Endothelial cell of umbilical vein (primary cell): ENCODE measurements around the gene PER1. TPM values are rescaled to one million over a fixed set of nuclear protein-coding genes. Genes with fewer than 3 reads are reported as not detected.

Experiments used
- BruUV-seq: library from RNA; stranded (reverse); fragments of 400-500 nt; replicated peaks from 2 replicates; lab custom pipeline; 2021; lab: Mats Ljungman, UMichigan
- CTCF ChIA-PET: fragments of 300-600, 350-600 bp; sonication (Branson Sonifier 250); formaldehyde crosslinking; loops from one replicate; lab custom pipeline; 2021; ENCODE audit warnings: antibody characterized with exemption, inconsistent platforms; lab: Charles Lee
- POLR2A ChIA-PET: fragments of 300-600, 350-600 bp; sonication (Branson Sonifier 250); formaldehyde crosslinking; loops from one replicate; lab custom pipeline; 2021; ENCODE audit warnings: antibody characterized with exemption, inconsistent platforms; lab: Charles Lee
- DNase-seq: peaks from one replicate; pipeline ENCODE4 v3.0.0-alpha.2; 2011; ENCODE audit warnings: low read depth, low spot score
- FAIRE-seq: peaks from 2 replicates; lab custom pipeline; 2011; peaks lifted over from hg19 to GRCh38; lab: Jason Lieb, UNC
- H2AFZ ChIP-seq: 2 replicates; pipeline ENCODE4 v1.6.0; 2012; ENCODE audit warnings: low read depth, low read length, control low read depth, inconsistent platforms
- H3K27ac ChIP-seq: 2 replicates; pipeline ENCODE4 v1.5.1; 2011; ENCODE audit warnings: low read depth, mild to moderate bottlenecking, control low read depth, low read length, moderate library complexity; ENCODE audit not compliant: insufficient read depth
- H3K27me3 ChIP-seq, 2 experiments: 2 replicates each; pipeline versions ENCODE4 v1.6.0 to v1.6.1; 2011; ENCODE audit warnings: low read length in 2 of 2, mixed read lengths in 1 of 2; ENCODE audit not compliant: control insufficient read depth in 2 of 2, insufficient read depth in 2 of 2
- H3K36me3 ChIP-seq, 2 experiments: 2 replicates in 1 of 2; 3 replicates in 1 of 2; pipeline ENCODE4 v1.5.1; 2011; ENCODE audit warnings: low read length in 2 of 2, mild to moderate bottlenecking in 1 of 2, moderate library complexity in 1 of 2; ENCODE audit not compliant: control insufficient read depth in 2 of 2, insufficient read depth in 2 of 2; ENCODE audit errors: extremely low read depth in 1 of 2
- H3K4me1 ChIP-seq: 3 replicates; pipeline ENCODE4 v1.5.1; 2011; ENCODE audit warnings: mild to moderate bottlenecking, low read length; ENCODE audit not compliant: control insufficient read depth, insufficient read depth; ENCODE audit errors: extremely low read depth
- H3K4me2 ChIP-seq: 2 replicates; pipeline ENCODE4 v1.6.1; 2011; ENCODE audit warnings: low read length, control low read depth, mixed read lengths; ENCODE audit not compliant: insufficient read depth
- H3K4me3 ChIP-seq, 3 experiments: fragments of 200-600 bp in 1 of 3; sonication (generic), shearing (Covaris generic) in 1 of 3; replicated peaks in 1 of 3; 2 replicates each; pipeline ENCODE4 v1.5.1; 2011 to 2016; ENCODE audit warnings: control low read depth in 3 of 3, low read length in 3 of 3, mild to moderate bottlenecking in 2 of 3, inconsistent platforms in 1 of 3, low read depth in 1 of 3, moderate library complexity in 1 of 3; ENCODE audit not compliant: insufficient read depth in 1 of 3
- H3K79me2 ChIP-seq: 2 replicates; pipeline ENCODE4 v1.6.0; 2012; ENCODE audit warnings: low read length, inconsistent platforms; ENCODE audit not compliant: control insufficient read depth, insufficient read depth
- H3K9ac ChIP-seq: replicated peaks from 2 replicates; pipeline ENCODE3; 2011; ENCODE audit warnings: low read length, control low read depth; ENCODE audit not compliant: insufficient read depth; ENCODE audit errors: extremely low read depth
- H3K9me1 ChIP-seq: replicated peaks from 3 replicates; pipeline ENCODE4 v1.6.0; 2011; ENCODE audit warnings: mild to moderate bottlenecking, low read length; ENCODE audit not compliant: control insufficient read depth, insufficient read depth; ENCODE audit errors: extremely low read depth
- H3K9me3 ChIP-seq: replicated peaks from 2 replicates; pipeline ENCODE4 v1.5.1; 2012; ENCODE audit warnings: low read length, inconsistent platforms; ENCODE audit not compliant: control insufficient read depth, insufficient read depth
- H4K20me1 ChIP-seq: replicated peaks from 2 replicates; pipeline ENCODE3; 2011; ENCODE audit warnings: mild to moderate bottlenecking, low read length; ENCODE audit not compliant: control insufficient read depth, insufficient read depth; ENCODE audit errors: extremely low read depth
- CTCF ChIP-seq, 2 donors: IDR thresholded peaks; 1 replicate in 1 of 2; 2 replicates in 1 of 2; pipeline ENCODE4 v1.5.1; 2011; ENCODE audit warnings: low read length in 2 of 2, mild to moderate bottlenecking in 2 of 2, moderate library complexity in 2 of 2, control low read depth in 1 of 2, inconsistent platforms in 1 of 2, low read depth in 1 of 2; ENCODE audit not compliant: insufficient read depth in 1 of 2; ENCODE audit errors: extremely low read depth in 1 of 2
- EZH2 ChIP-seq: IDR thresholded peaks from 2 replicates; pipeline ENCODE4 v1.6.1; 2012; ENCODE audit warnings: borderline replicate concordance, low read depth, mild to moderate bottlenecking, moderate library complexity, low read length, inconsistent platforms; ENCODE audit not compliant: severe bottlenecking
- FOS ChIP-seq: IDR thresholded peaks from 2 replicates; pipeline ENCODE4 v1.6.1; 2011; ENCODE audit warnings: mild to moderate bottlenecking, low read length, moderate library complexity, borderline replicate concordance; ENCODE audit not compliant: insufficient read depth
- GATA2 ChIP-seq: IDR thresholded peaks from 2 replicates; pipeline ENCODE4 v1.7.0; 2011; ENCODE audit warnings: low read depth, mild to moderate bottlenecking, moderate library complexity, mixed read lengths, low read length; ENCODE audit not compliant: insufficient read length, insufficient read depth
- JUN ChIP-seq: IDR thresholded peaks from 2 replicates; pipeline ENCODE4 v1.6.1; 2011; ENCODE audit warnings: borderline replicate concordance, low read depth; ENCODE audit not compliant: insufficient read length, insufficient read depth
- MAX ChIP-seq: IDR thresholded peaks from 2 replicates; pipeline ENCODE4 v1.6.1; 2011; ENCODE audit not compliant: insufficient read depth, insufficient read length
- MYC ChIP-seq: IDR thresholded peaks from one replicate; pipeline ENCODE4 v1.6.1; 2011; ENCODE audit warnings: mild to moderate bottlenecking, low read depth, low read length
- POLR2A ChIP-seq: IDR thresholded peaks from 2 replicates; pipeline ENCODE4 v1.6.1; 2012; ENCODE audit warnings: low read depth, mild to moderate bottlenecking, control low read depth, low read length
- POLR2AphosphoS5 ChIP-seq: IDR thresholded peaks from 2 replicates; pipeline ENCODE4 v1.6.1; 2012; ENCODE audit warnings: low read depth, mild to moderate bottlenecking, control low read depth, low read length, moderate library complexity; ENCODE audit not compliant: insufficient read depth
- dilution Hi-C: fragments of 300-500 bp; cut with MboI; formaldehyde crosslinking; loops from one replicate; pipeline ENCODE4 v1.15.0; 2019; ENCODE audit warnings: low sequenced_read_pairs; ENCODE audit not compliant: extremely low pct_ligation_motif_present
- intact Hi-C: fragments of 100-400 bp; cut with micrococcal nuclease; formaldehyde crosslinking; loops from one replicate; pipeline ENCODE4 v1.10.0; 2022
- polyA plus RNA-seq, 4 experiments: library from polyadenylated mRNA; depleted of rRNA in 3 of 4; stranded (reverse) in 3 of 4; unstranded in 1 of 4; fragments of >200 nt; gene quantifications; 2 replicates each; pipeline versions ENCODE4 v1.2.1 to v1.2.3, GENCODE V29; 2011 to 2012; ENCODE audit warnings: missing spikeins in 1 of 4
- total RNA-seq: library from RNA; stranded (reverse); gene quantifications from 2 replicates; pipeline ENCODE4 v1.2.3, GENCODE V29; 2021

Gene PER1
- total and polyA plus RNA-seq, 2 donors (not counting 3 experiments of a cell fraction or from before 2014, with no cell fraction given), result 12.1 to 32.1 TPM

DNA sequence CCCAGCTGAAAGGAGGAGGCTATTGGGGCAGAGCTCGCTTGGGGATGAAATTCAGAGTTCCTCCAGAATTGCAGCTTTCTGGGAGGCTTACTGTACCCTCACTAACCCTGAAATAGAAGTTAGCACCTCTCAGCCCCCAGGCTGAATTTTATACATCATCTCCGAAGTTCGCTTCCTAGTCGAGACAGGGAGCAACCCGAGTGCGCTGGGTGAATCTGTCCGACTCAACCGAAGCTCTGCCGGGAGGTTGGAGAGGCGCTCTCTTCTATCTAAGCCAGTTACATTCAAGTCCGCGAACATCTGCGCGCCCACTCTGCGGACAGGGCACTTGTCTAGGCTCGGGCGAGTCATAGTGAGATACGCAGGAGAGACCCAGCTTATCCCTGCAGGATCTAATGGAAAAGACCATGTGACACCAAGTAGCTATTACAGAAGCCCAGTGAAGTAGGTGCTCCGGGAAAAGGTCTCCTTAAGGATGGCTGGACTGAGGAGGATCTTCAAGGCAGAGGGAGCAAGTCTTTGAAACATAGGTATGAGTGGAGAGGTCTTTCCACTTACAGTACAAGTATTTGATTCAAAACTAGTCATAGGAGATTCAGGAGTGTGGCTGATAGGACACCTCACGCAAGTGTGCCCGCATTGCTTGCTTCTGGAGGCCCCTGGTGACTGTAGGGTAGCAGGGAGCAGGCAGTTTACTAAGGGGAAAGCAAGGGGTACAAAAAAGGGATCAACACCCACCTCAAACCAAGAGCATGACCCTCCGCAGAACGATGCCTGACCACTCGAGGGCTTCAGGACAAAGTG lies 27.7 kb downstream of the PER1 start:
- TF ChIP-seq MAX, result no peak
- TF ChIP-seq CTCF (IDR thresholded peaks at IDR 0.05; ENCODE audit: extremely low read depth in 1 of 2, insufficient read depth in 1 of 2, low read depth in 1 of 2, low read length in 2 of 2), result no peak
- TF ChIP-seq MYC, result no peak
- no peak for TF ChIP-seq EZH2
- no peak for TF ChIP-seq GATA2
- no peak for TF ChIP-seq POLR2AphosphoS5
- TF ChIP-seq JUN, result no peak
- TF ChIP-seq POLR2A, result no peak
- no peak for TF ChIP-seq FOS
- Histone ChIP-seq H3K36me3 (no peaks in the 10 kb centered on the region), H3K4me3 (peak overlapping the region; percentile 4 to 60 (median 8)), H3K79me2 (no peaks in the 10 kb centered on the region), H3K4me1 (peaks cover 33% of the 10 kb centered on the region), H3K9me3 (no peaks in the 10 kb centered on the region), H3K9ac (no peak overlapping the region), H3K27ac (no peak overlapping the region), H4K20me1 (peaks cover 3% of the 10 kb centered on the region), H3K9me1 (no peaks in the 10 kb centered on the region), H3K27me3 (peaks cover 8 to 14% of the 10 kb centered on the region in 2 experiments), H2AFZ (peak overlapping the region; percentile 24), H3K4me2 (peak overlapping the region; percentile 77)
- no TSS peak for BruUV-seq
- CTCF ChIA-PET, result interaction anchor here (0.8 to 2.8 kb wide), 6 partner anchors 14 to 50 kb away, joined by 3 to 19 read pairs (median 6); no protein-coding TSS in a partner anchor
- POLR2A ChIA-PET, result interaction anchor here (1.7 kb wide), 1 partner anchor 49 kb away, joined by 8 read pairs; no protein-coding TSS in a partner anchor
- DNase-seq, result peak; percentile 29
- peak; percentile 55 for FAIRE-seq
- dilution Hi-C loops (no loop called here), intact Hi-C loops (loop anchor here (1.0 to 5.0 kb wide), 2 partner anchors 32 to 282 kb away; no protein-coding TSS in a partner anchor)
